ENCODE measurements around the gene GLIS1.

GLIS1 gene

DNA sequence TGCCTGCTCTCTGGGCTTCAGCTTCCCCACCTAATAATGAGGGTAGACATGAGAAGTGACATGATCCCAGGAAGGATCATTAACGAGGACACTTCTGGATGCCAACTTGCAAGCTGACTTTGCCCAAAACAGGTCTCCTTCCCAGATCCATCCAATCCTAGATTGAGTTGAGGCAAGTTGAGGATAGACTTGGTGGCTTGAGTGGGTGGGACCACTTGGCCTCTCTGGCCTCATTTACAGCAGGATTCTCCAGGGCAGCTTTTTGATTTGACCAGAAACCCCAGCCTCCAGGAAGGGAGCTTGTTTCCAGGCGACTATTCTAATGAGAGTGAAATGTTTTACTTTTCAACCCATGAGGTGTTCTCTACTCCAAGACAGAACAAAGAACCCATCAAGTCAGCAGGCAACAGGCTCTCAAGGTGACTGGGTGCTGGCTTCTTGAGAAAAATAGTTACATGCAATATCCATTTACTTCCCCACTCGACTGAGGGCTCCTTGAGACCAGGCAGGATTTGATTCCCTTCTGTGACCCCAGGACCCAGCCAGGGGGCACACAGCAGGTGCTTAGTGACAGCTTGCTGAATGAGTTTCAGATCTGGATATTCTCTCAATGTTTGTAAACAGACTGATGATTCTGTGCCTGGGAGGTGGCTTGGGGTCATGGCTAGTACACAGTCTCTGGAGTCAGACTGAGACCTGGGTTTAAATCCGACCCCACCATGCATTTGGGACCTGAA, 151.5 kb downstream of the GLIS1 start:
- Histone ChIP-seq H3K4me3 (ENCODE audit: low read length) (no peak overlapping the region), H3F3A (ENCODE audit: control insufficient read depth, insufficient read depth) (no peaks in the 10 kb centered on the region), H3K9me2 (replicated peaks; ENCODE audit: control insufficient read depth, low read length) (no peaks in the 10 kb centered on the region), H3K79me2 (ENCODE audit: control insufficient read depth, low read length) (no peaks in the 10 kb centered on the region), H3K27me3 (ENCODE audit: control insufficient read depth, low read length) (peaks cover 8% of the 10 kb centered on the region), H3K27ac (ENCODE audit: low read depth, low read length) (no peak overlapping the region), H4K20me1 (ENCODE audit: control insufficient read depth, insufficient read depth, low read depth, low read length) (no peaks in the 10 kb centered on the region; the same call in 1 of the 2 replicates), H3K36me3 (ENCODE audit: control insufficient read depth, low read length) (no peaks in the 10 kb centered on the region), H3K4me2 (ENCODE audit: low read length) (no peak overlapping the region), H3K9me3 (ENCODE audit: control insufficient read depth, insufficient read depth, low read length) (no peaks in the 10 kb centered on the region), H3K4me1 (ENCODE audit: control insufficient read depth, low read length) (peaks cover 4% of the 10 kb centered on the region; the same call in 1 of the 2 replicates)
- TF ChIP-seq EZH2phosphoT487 (IDR thresholded peaks at IDR 0.05; ENCODE audit: borderline replicate concordance, low read length): no peak
- TF ChIP-seq, protein P1, sequence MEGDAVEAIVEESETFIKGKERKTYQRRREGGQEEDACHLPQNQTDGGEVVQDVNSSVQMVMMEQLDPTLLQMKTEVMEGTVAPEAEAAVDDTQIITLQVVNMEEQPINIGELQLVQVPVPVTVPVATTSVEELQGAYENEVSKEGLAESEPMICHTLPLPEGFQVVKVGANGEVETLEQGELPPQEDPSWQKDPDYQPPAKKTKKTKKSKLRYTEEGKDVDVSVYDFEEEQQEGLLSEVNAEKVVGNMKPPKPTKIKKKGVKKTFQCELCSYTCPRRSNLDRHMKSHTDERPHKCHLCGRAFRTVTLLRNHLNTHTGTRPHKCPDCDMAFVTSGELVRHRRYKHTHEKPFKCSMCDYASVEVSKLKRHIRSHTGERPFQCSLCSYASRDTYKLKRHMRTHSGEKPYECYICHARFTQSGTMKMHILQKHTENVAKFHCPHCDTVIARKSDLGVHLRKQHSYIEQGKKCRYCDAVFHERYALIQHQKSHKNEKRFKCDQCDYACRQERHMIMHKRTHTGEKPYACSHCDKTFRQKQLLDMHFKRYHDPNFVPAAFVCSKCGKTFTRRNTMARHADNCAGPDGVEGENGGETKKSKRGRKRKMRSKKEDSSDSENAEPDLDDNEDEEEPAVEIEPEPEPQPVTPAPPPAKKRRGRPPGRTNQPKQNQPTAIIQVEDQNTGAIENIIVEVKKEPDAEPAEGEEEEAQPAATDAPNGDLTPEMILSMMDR (IDR thresholded peaks at IDR 0.05; ENCODE audit: low read depth, low read length, poor library complexity, severe bottlenecking): no peak

DNA sequence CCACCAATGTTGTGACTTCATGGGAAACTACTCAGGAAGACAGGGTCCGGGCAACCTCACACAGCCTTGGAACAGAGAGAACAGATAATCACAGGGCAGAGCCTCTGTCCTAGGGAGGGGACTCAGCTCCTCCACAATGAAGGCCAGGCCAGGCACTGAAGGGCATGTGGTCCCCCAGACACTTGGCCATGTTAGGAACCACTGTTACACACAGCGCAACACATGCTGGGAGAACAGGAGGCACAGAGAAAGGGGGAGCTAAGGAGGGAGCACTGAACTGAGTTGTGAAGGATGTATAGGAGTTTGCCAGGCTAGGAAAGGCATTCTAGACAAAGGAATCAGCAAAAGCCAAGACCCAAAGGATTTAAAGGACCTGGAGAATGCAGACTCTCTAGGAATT, 152.2 kb downstream of the GLIS1 start:
- peaks cover 4% of the 10 kb centered on the region; the same call in 1 of the 2 replicates for H3K4me1 ChIP-seq (ENCODE audit: control insufficient read depth, low read length)
- no peak overlapping the region for H3K27ac ChIP-seq (ENCODE audit: low read depth, low read length)
- no peak overlapping the region for H3K4me2 ChIP-seq (ENCODE audit: low read length)
- TF ChIP-seq, protein P1 (IDR thresholded peaks at IDR 0.05; ENCODE audit: low read depth, low read length, poor library complexity, severe bottlenecking): no peak
- no peak for TF ChIP-seq EZH2phosphoT487 (IDR thresholded peaks at IDR 0.05; ENCODE audit: borderline replicate concordance, low read length)
- no peaks in the 10 kb centered on the region for H3K9me3 ChIP-seq (ENCODE audit: control insufficient read depth, insufficient read depth, low read length)
- no peaks in the 10 kb centered on the region for H3F3A ChIP-seq (ENCODE audit: control insufficient read depth, insufficient read depth)
- no peaks in the 10 kb centered on the region for H3K9me2 ChIP-seq (replicated peaks; ENCODE audit: control insufficient read depth, low read length)
- H4K20me1 ChIP-seq (ENCODE audit: control insufficient read depth, insufficient read depth, low read depth, low read length): no peaks in the 10 kb centered on the region; the same call in 1 of the 2 replicates
- peaks cover 8% of the 10 kb centered on the region for H3K27me3 ChIP-seq (ENCODE audit: control insufficient read depth, low read length)
- H3K79me2 ChIP-seq (ENCODE audit: control insufficient read depth, low read length): no peaks in the 10 kb centered on the region
- no peak overlapping the region for H3K4me3 ChIP-seq (ENCODE audit: low read length)
- no peaks in the 10 kb centered on the region for H3K36me3 ChIP-seq (ENCODE audit: control insufficient read depth, low read length)

DNA sequence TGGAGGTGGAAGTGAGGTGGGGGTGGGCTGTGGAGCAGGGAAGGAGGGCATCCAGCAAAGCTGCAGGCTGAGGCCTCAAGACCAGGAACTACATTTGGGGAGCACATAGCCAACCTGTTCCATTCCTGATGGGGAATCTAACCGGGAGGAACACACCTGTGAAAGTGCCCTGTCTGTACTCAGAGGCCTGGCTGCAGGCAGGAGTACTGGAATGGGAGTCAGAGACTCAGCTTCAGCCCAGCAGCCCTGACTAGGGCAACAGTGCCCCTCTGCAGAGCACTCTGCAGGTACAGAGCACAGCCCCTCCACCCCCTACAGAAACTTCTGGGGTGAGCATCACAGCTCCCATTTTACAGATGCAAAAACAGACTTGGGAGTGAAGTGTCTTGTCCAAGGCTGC, 153.4 kb downstream of the GLIS1 start:
- H3K4me1 ChIP-seq (ENCODE audit: control insufficient read depth, low read length): peaks cover 4% of the 10 kb centered on the region; the same call in 1 of the 2 replicates
- no peaks in the 10 kb centered on the region for H3F3A ChIP-seq (ENCODE audit: control insufficient read depth, insufficient read depth)
- TF ChIP-seq, protein P1 (IDR thresholded peaks at IDR 0.05; ENCODE audit: low read depth, low read length, poor library complexity, severe bottlenecking): no peak
- TF ChIP-seq EZH2phosphoT487 (IDR thresholded peaks at IDR 0.05; ENCODE audit: borderline replicate concordance, low read length): no peak
- no peaks in the 10 kb centered on the region; the same call in 1 of the 2 replicates for H4K20me1 ChIP-seq (ENCODE audit: control insufficient read depth, insufficient read depth, low read depth, low read length)
- H3K4me3 ChIP-seq (ENCODE audit: low read length): no peak overlapping the region
- no peak overlapping the region for H3K27ac ChIP-seq (ENCODE audit: low read depth, low read length)
- no peak overlapping the region for H3K4me2 ChIP-seq (ENCODE audit: low read length)
- H3K36me3 ChIP-seq (ENCODE audit: control insufficient read depth, low read length): no peaks in the 10 kb centered on the region
- peaks cover 8% of the 10 kb centered on the region for H3K27me3 ChIP-seq (ENCODE audit: control insufficient read depth, low read length)
- H3K9me3 ChIP-seq (ENCODE audit: control insufficient read depth, insufficient read depth, low read length): no peaks in the 10 kb centered on the region
- H3K9me2 ChIP-seq (replicated peaks; ENCODE audit: control insufficient read depth, low read length): no peaks in the 10 kb centered on the region
- H3K79me2 ChIP-seq (ENCODE audit: control insufficient read depth, low read length): no peaks in the 10 kb centered on the region

Measured in DOHH2 (cell line).